Suppressor macrophage treated with lipopolysaccharide for 4 hours (primary cell): ENCODE data around the gene GRHL3.

Experiments used
- DNase-seq: peaks from one replicate; pipeline ENCODE4 v3.0.0-alpha.2; 2020

GRHL3 gene

DNA sequence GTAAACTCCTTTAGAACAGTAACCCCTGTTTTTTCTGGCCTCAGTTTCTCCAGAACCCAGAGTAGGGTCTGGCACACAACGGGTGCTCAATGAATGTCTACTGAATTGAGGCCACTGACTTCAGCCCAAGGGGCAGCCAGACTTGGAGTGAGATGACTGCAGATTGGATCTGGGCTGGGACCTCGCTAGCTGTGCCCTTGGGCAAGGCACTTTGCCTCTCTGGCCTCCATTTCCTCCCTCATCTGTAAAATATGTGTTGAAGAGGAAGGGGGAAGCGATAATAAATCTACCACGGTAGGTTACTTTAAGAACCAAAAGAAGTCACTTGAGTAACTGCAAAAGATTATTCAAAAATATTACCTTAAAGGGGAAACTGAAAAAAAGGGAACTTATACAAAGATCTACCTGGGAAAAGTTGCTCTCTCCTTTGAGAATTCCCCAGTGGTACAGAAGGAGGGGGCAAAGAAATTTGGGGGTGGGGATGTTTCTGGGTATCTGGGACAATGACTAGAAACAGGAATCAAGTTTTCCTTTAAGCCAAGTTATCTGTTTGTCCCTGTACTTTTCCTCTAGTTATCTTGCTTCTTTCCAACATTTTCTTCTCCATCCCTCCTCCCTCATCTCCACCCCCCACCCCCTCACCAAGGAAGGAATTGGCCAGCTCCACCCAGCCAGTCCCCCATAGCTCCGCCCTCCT is 394 bp upstream of the GRHL3 start:
- no peak for DNase-seq

- DNase-seq, result no peak
Observed at GRCh38 chr1:24319962-24320361, 805 bp downstream of the GRHL3 start.

GRCh38 chr1:24321126-24321525 is 2.0 kb downstream of the GRHL3 start:
- DNase-seq, result no peak

DNA sequence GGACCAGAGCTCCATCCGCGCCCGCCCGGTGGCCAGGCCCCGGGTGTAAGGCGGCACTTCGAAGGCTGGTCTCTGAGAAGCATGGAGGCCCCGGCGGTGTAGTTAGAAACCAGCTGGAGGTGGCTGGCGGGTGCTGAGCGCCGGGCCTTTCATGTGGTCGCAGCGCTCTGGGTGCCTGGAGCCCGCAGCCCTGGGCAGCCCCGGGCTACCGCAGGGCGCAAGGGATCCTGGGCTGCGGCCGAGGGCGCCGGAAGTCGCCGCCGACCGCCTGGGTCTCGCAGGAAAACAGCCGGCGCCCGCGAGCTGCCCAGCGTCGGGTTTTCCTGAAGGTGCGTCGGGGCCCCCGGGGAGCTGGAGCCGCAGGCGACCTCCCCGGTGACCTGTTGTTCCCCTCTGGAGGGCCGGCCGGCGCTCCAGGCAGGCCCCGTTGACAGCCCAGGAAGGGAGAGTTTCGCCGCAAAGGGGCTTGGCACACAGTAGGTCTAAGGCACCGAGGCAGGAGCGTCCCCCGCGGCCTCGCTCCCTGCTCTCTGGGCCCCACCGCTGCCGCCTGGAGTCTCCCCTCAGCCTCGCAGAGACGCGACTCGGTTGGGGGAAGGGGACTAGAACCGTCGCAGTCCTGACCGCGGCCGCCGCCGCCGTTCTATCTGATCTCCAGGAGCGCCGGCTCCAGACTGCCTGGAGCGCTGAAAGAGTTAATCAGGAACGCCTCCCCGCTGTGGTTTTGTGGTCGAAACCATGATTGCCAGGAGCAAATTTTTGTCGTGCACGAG is 2.7 kb downstream of the GRHL3 start:
- peak; percentile 39 for DNase-seq

DNA sequence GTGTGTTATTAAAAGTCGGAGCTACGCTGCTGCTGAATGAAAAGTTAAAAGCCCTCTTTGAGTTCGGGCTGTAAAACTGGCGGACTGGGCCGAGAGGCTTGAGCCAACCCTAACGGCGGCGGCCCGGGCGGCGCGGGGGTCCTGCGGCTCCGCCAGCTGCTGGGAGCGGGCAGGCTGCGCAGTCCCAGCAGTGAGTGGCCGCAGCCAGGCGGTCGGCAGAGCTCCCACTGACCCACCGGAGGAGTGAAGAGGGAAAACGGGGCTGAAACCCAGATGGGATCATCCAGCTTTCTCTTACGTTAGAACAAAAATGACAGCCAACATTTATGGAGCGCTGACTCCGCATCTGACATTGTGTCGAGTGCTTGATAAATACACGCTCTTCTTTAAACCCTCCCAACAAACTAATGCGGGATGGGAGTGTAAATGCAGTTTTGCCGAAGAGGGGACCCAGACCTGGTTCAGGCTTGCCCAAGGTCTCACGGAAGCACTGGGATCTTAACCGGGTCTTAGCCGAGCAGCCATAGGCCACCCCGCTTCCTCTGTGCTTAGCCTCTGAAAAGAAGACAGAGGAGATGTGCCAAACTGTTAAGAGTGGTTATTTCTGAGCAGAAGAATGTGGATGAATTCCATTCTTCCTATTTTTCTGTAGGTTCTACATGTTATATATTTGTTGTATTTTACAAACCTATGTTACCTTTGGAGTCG is 3.5 kb downstream of the GRHL3 start:
- DNase-seq, result no peak

- no peak for DNase-seq
Observed at GRCh38 chr1:24323281-24323680, 4.1 kb downstream of the GRHL3 start.

GRCh38 chr1:24324903-24325302 is 5.7 kb downstream of the GRHL3 start:
- no peak for DNase-seq

DNA sequence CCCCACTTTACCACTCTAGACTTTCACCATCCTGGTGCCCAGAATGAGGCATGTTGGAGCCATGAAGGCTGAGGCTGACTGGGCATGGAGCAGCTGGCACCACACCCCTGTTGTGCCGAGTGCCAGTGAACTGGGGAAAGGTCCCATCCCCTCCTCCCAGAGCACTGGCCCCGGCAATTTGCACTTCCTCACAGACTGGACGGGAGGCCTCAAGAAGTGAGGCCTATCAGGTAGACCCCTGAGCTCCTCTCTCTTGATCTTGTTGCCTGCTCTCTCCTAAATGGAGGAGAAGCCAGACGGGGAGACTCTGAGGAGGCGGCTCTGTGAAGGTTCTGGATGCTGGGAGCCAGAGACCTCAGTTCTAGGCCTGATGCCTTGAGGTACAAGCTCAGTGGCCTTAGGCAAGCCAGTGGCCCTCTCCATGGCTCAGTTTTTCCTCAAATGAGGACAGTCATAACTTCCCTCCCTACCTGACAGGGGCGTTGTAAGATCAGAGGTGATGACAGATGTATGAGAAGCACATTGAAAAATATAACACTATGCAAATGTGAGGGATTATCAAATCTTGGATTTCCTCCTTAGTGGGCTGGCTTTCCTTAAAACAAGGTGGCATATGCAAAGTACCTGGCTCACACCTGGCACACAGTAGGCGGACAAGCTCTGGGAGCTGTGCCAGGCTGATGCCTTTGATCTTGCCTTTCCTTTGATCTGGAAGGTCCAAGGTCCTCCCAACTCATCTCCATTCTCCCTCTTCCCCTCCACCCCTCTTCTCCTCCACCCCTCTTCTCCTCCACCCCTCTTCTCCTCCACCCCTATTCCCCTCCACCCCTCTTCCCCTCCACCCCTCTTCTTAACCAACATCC is 6.7 kb downstream of the GRHL3 start:
- no peak for DNase-seq

DNA sequence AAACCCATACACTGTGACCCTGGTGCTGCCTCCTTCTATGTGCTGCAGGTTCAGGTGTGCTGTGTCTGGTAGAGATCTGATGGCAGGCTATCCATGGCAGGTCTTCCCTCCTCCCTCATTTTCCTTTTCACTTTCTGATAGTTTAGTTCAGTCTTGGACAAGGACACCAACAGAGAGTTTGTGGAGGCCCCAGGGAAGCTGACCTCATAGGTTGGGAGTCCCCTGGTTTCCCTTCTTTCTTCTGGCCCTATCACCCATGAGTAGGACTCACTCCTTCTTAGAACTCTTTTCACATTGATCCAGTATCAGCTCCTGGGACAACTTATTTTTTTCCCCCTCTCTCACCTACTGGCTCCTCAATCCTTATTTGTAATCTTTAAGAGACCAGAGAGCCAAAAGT is 8.3 kb downstream of the GRHL3 start:
- peak; percentile 30 for DNase-seq

DNA sequence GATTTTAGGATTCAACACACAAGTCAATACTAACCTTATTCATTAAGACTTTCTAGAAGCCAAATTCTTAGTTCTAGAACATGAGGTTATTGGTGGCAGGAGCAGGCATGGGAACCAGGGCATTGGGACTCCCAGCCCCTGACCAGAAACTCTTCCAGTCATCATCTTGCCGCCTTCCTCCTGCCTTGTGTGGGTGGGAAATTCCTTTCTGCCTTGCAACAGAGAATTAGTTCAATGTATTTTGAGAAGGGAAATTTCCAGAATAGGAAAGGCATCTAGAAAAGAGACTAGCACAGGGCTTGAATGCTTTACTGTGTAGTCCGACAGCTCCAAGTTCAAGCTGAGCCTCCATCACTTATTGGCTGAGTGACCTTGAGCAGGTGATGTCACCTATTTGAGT is 8.7 kb downstream of the GRHL3 start:
- peak; percentile 14 for DNase-seq

GRCh38 chr1:24329331-24329730 is 10.2 kb downstream of the GRHL3 start:
- no peak for DNase-seq

DNA sequence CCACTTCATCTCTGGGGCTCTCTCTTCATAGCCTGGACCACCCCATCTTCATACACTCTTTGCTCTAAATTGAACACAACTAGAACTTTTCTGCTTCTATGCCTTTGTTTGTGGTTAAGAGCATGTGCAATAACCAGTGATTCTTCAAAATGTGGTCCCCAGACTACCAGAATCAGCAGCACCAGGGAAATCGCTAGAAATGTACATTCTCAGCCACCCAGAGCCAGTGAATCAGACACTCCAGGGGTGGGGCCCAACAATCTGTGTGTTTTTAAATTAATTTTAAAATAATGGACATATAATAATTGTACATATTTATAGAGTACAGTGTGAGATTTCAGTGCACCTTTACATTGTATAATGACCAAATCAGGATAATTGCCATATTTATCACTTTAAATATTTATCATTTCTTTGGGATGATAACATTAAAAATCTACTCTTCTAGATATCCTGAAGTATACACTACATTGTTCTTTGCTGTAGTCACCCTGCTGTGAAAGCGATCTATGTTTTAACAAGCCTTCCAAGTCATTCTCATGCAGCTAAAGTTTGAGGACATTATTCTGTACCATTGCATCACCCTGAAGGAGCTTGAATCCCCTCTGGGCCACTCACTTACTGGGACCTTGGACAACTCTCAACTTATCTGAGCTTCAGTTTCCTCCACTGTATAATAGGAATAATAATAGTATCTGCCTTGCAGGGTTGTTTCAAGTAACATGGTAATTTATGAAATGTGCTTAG is 10.8 kb downstream of the GRHL3 start:
- no peak for DNase-seq

GRCh38 chr1:24331961-24332673 is 13.0 kb downstream of the GRHL3 start:
- DNase-seq, result no peak

GRCh38 chr1:24336075-24336474 is 16.9 kb downstream of the GRHL3 start:
- no peak for DNase-seq

DNA sequence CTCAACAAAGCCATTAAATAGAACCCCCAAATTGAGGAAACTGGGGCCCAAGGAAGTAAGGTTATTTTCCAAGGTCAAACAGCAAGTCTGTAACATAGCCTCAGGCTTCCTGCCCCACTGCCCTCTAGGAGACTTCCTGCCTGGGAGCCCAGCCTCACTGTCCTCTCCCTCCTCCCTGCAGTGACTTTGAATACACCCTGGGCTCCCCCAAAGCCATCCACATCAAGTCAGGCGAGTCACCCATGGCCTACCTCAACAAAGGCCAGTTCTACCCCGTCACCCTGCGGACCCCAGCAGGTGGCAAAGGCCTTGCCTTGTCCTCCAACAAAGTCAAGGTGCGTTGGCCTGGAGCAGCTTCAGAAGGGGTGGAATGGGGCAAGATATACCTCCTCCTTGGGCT is 18.3 kb downstream of the GRHL3 start:
- no peak for DNase-seq

DNA sequence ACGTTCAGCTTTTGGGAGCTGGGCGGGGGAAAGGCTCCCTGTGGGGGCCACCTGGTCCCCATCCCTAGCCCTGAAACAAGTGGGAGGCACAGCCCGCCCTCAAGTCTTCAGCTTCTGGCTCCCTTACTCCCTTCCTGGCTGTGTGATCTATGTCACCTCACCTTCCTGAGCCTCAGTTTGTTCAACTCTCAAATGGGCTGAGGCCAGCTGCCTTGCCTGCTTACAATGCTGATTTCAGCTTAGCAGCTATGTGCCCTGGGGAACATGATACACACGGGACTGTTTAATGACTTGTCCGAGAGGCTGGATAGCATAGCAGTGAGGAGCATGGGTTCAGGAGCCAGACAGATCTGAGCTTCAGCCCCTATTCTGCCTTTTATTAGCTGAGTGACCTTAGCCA is 19.3 kb downstream of the GRHL3 start:
- DNase-seq, result no peak

- DNase-seq, result no peak
Observed at GRCh38 chr1:24339996-24340395, 20.8 kb downstream of the GRHL3 start.

DNA sequence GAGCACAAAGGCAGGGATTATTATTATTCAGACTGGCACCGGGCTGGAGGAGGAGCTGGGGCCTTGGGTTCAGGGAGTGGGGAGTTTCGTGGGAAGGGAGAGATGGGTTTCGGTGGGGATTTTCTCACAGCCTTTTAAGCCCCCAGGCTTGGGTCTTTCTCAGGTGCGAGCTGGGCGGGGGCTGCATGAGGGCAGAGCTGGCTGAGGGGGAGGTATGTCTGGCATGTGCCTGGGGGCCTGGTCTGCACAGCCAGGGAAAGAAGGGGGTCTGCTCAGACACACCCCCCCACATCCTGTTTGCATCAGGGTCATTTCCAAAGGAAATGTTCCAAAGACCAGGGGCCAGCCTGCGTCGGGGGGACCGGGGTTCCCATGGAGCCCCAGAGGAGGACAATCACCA is 21.6 kb downstream of the GRHL3 start:
- DNase-seq, result no peak

- no peak for DNase-seq
Observed at GRCh38 chr1:24341260-24341659, 22.1 kb downstream of the GRHL3 start.

GRCh38 chr1:24343412-24344089 is 24.4 kb downstream of the GRHL3 start:
- no peak for DNase-seq
